ENCODE measurements around the gene VWCE.
A peak's percentile ranks its signal among the peaks of the same experiment; 100 is the strongest.

The VWCE gene

GRCh38 chr11:61302550-61302949, 7.4 kb upstream of the VWCE start:
- peaks cover 8 to 16% of the 10 kb centered on the region in 2 donors for H3K4me1 ChIP-seq (ENCODE audit: control insufficient read depth in 1 of 2, insufficient read depth in 2 of 2, low read length in 2 of 2)
- no peaks in the 10 kb centered on the region for H3K9me3 ChIP-seq (ENCODE audit: control insufficient read depth in 1 of 2, low read length in 2 of 2)
- H3K27ac ChIP-seq (ENCODE audit: low read depth, low read length), result no peak overlapping the region
- H3K27me3 ChIP-seq (ENCODE audit: control insufficient read depth in 1 of 2, insufficient read depth in 2 of 2, low read length in 2 of 2), result no peaks in the 10 kb centered on the region
- no peak overlapping the region for H3K9ac ChIP-seq (ENCODE audit: low read depth in 1 of 2, low read length in 2 of 2)
- peaks cover 52 to 83% of the 10 kb centered on the region in 2 donors for H3K36me3 ChIP-seq (ENCODE audit: control insufficient read depth in 1 of 2, insufficient read depth in 2 of 2, low read length in 2 of 2)
- no peak overlapping the region for H3K4me3 ChIP-seq (ENCODE audit: low read depth in 1 of 2, low read length in 2 of 2)

GRCh38 chr11:61298663-61299244, 3.6 kb upstream of the VWCE start:
- Histone ChIP-seq H3K27me3 (ENCODE audit: control insufficient read depth in 1 of 2, insufficient read depth in 2 of 2, low read length in 2 of 2) (peaks cover 0 to 4% of the 10 kb centered on the region in 2 donors), H3K4me3 (ENCODE audit: low read depth in 1 of 2, low read length in 2 of 2) (no peak overlapping the region), H3K27ac (ENCODE audit: low read depth, low read length) (no peak overlapping the region), H3K9ac (ENCODE audit: low read depth in 1 of 2, low read length in 2 of 2) (no peak overlapping the region), H3K36me3 (ENCODE audit: control insufficient read depth in 1 of 2, insufficient read depth in 2 of 2, low read length in 2 of 2) (peaks cover 39 to 47% of the 10 kb centered on the region in 2 donors), H3K4me1 (ENCODE audit: control insufficient read depth in 1 of 2, insufficient read depth in 2 of 2, low read length in 2 of 2) (peaks cover 25 to 26% of the 10 kb centered on the region in 2 donors), H3K9me3 (ENCODE audit: control insufficient read depth in 1 of 2, low read length in 2 of 2) (no peaks in the 10 kb centered on the region)

- Histone ChIP-seq H3K4me1 (ENCODE audit: control insufficient read depth in 1 of 2, insufficient read depth in 2 of 2, low read length in 2 of 2) (peaks cover 26% of the 10 kb centered on the region in 2 donors), H3K27me3 (ENCODE audit: control insufficient read depth in 1 of 2, insufficient read depth in 2 of 2, low read length in 2 of 2) (peaks cover 3 to 4% of the 10 kb centered on the region in 2 donors), H3K4me3 (ENCODE audit: low read depth in 1 of 2, low read length in 2 of 2) (no peak overlapping the region), H3K36me3 (ENCODE audit: control insufficient read depth in 1 of 2, insufficient read depth in 2 of 2, low read length in 2 of 2) (peaks cover 34 to 37% of the 10 kb centered on the region in 2 donors), H3K9ac (ENCODE audit: low read depth in 1 of 2, low read length in 2 of 2) (no peak overlapping the region), H3K9me3 (ENCODE audit: control insufficient read depth in 1 of 2, low read length in 2 of 2) (no peaks in the 10 kb centered on the region), H3K27ac (ENCODE audit: low read depth, low read length) (no peak overlapping the region)
These were observed 2.6 kb upstream of the VWCE start for GRCh38 chr11:61297746-61298145.

- Histone ChIP-seq H3K27me3 (ENCODE audit: control insufficient read depth in 1 of 2, insufficient read depth in 2 of 2, low read length in 2 of 2) (peaks cover 3 to 7% of the 10 kb centered on the region in 2 donors), H3K9me3 (ENCODE audit: control insufficient read depth in 1 of 2, low read length in 2 of 2) (no peaks in the 10 kb centered on the region), H3K36me3 (ENCODE audit: control insufficient read depth in 1 of 2, insufficient read depth in 2 of 2, low read length in 2 of 2) (peaks cover 30 to 33% of the 10 kb centered on the region in 2 donors), H3K4me3 (ENCODE audit: low read depth in 1 of 2, low read length in 2 of 2) (no peak overlapping the region), H3K9ac (ENCODE audit: low read depth in 1 of 2, low read length in 2 of 2) (no peak overlapping the region), H3K4me1 (ENCODE audit: control insufficient read depth in 1 of 2, insufficient read depth in 2 of 2, low read length in 2 of 2) (peaks cover 26% of the 10 kb centered on the region in 2 donors), H3K27ac (ENCODE audit: low read depth, low read length) (no peak overlapping the region)
These were observed 2.2 kb upstream of the VWCE start for GRCh38 chr11:61297341-61297740.

- peak overlapping the region; percentile 71 to 72 for H3K4me3 ChIP-seq (ENCODE audit: low read depth in 1 of 2, low read length in 2 of 2)
- H3K36me3 ChIP-seq (ENCODE audit: control insufficient read depth in 1 of 2, insufficient read depth in 2 of 2, low read length in 2 of 2), result peaks cover 15 to 18% of the 10 kb centered on the region in 2 donors
- no peak overlapping the region for H3K27ac ChIP-seq (ENCODE audit: low read depth, low read length)
- H3K27me3 ChIP-seq (ENCODE audit: control insufficient read depth in 1 of 2, insufficient read depth in 2 of 2, low read length in 2 of 2), result peaks cover 3 to 8% of the 10 kb centered on the region in 2 donors
- H3K9ac ChIP-seq (ENCODE audit: low read depth in 1 of 2, low read length in 2 of 2), result peak overlapping the region; percentile 47 to 49
- peaks cover 26% of the 10 kb centered on the region in 2 donors for H3K4me1 ChIP-seq (ENCODE audit: control insufficient read depth in 1 of 2, insufficient read depth in 2 of 2, low read length in 2 of 2)
- no peaks in the 10 kb centered on the region for H3K9me3 ChIP-seq (ENCODE audit: control insufficient read depth in 1 of 2, low read length in 2 of 2)
These were observed 445 bp upstream of the VWCE start for GRCh38 chr11:61295596-61295926.

GRCh38 chr11:61293867-61294716, 1.0 kb downstream of the VWCE start:
- H3K9ac ChIP-seq (ENCODE audit: low read depth in 1 of 2, low read length in 2 of 2), result peak overlapping the region; percentile 18 to 49
- H3K4me1 ChIP-seq (ENCODE audit: control insufficient read depth in 1 of 2, insufficient read depth in 2 of 2, low read length in 2 of 2), result peaks cover 25 to 26% of the 10 kb centered on the region in 2 donors
- H3K4me3 ChIP-seq (ENCODE audit: low read depth in 1 of 2, low read length in 2 of 2), result peak overlapping the region; percentile 71 to 72
- H3K27me3 ChIP-seq (ENCODE audit: control insufficient read depth in 1 of 2, insufficient read depth in 2 of 2, low read length in 2 of 2), result peaks cover 3 to 8% of the 10 kb centered on the region in 2 donors
- H3K27ac ChIP-seq (ENCODE audit: low read depth, low read length), result no peak overlapping the region
- H3K36me3 ChIP-seq (ENCODE audit: control insufficient read depth in 1 of 2, insufficient read depth in 2 of 2, low read length in 2 of 2), result peaks cover under 1 to 6% of the 10 kb centered on the region in 2 donors
- H3K9me3 ChIP-seq (ENCODE audit: control insufficient read depth in 1 of 2, low read length in 2 of 2), result no peaks in the 10 kb centered on the region

- Histone ChIP-seq H3K4me1 (ENCODE audit: control insufficient read depth in 1 of 2, insufficient read depth in 2 of 2, low read length in 2 of 2) (peaks cover 8 to 18% of the 10 kb centered on the region in 2 donors), H3K4me3 (ENCODE audit: low read depth in 1 of 2, low read length in 2 of 2) (no peak overlapping the region), H3K9me3 (ENCODE audit: control insufficient read depth in 1 of 2, low read length in 2 of 2) (no peaks in the 10 kb centered on the region), H3K9ac (ENCODE audit: low read depth in 1 of 2, low read length in 2 of 2) (no peak overlapping the region), H3K27me3 (ENCODE audit: control insufficient read depth in 1 of 2, insufficient read depth in 2 of 2, low read length in 2 of 2) (peaks cover 3 to 8% of the 10 kb centered on the region in 2 donors), H3K36me3 (ENCODE audit: control insufficient read depth in 1 of 2, insufficient read depth in 2 of 2, low read length in 2 of 2) (no peaks in the 10 kb centered on the region), H3K27ac (ENCODE audit: low read depth, low read length) (no peak overlapping the region)
These were observed 2.8 kb downstream of the VWCE start for GRCh38 chr11:61292356-61292755.

- peaks cover 0 to 1% of the 10 kb centered on the region in 2 donors for H3K36me3 ChIP-seq (ENCODE audit: control insufficient read depth in 1 of 2, insufficient read depth in 2 of 2, low read length in 2 of 2)
- H3K9me3 ChIP-seq (ENCODE audit: control insufficient read depth in 1 of 2, low read length in 2 of 2), result no peaks in the 10 kb centered on the region
- H3K27ac ChIP-seq (ENCODE audit: low read depth, low read length), result no peak overlapping the region
- H3K27me3 ChIP-seq (ENCODE audit: control insufficient read depth in 1 of 2, insufficient read depth in 2 of 2, low read length in 2 of 2), result peaks cover 3 to 8% of the 10 kb centered on the region in 2 donors
- H3K9ac ChIP-seq (ENCODE audit: low read depth in 1 of 2, low read length in 2 of 2), result no peak overlapping the region
- no peak overlapping the region for H3K4me3 ChIP-seq (ENCODE audit: low read depth in 1 of 2, low read length in 2 of 2)
- peaks cover 4 to 18% of the 10 kb centered on the region in 2 donors for H3K4me1 ChIP-seq (ENCODE audit: control insufficient read depth in 1 of 2, insufficient read depth in 2 of 2, low read length in 2 of 2)
These were observed 4.0 kb downstream of the VWCE start for GRCh38 chr11:61290905-61291690.

- no peaks in the 10 kb centered on the region for H3K4me1 ChIP-seq (ENCODE audit: control insufficient read depth in 1 of 2, insufficient read depth in 2 of 2, low read length in 2 of 2)
- H3K4me3 ChIP-seq (ENCODE audit: low read depth in 1 of 2, low read length in 2 of 2), result no peak overlapping the region
These were observed 7.7 kb downstream of the VWCE start for GRCh38 chr11:61287338-61287977.

More at GRCh38 chr11:61287338-61287977, 7.7 kb downstream of the VWCE start:
- peaks cover 0 to 2% of the 10 kb centered on the region in 2 donors for H3K27me3 ChIP-seq (ENCODE audit: control insufficient read depth in 1 of 2, insufficient read depth in 2 of 2, low read length in 2 of 2)
- no peak overlapping the region for H3K9ac ChIP-seq (ENCODE audit: low read depth in 1 of 2, low read length in 2 of 2)
- no peaks in the 10 kb centered on the region for H3K9me3 ChIP-seq (ENCODE audit: control insufficient read depth in 1 of 2, low read length in 2 of 2)
- peaks cover 0 to 3% of the 10 kb centered on the region in 2 donors for H3K36me3 ChIP-seq (ENCODE audit: control insufficient read depth in 1 of 2, insufficient read depth in 2 of 2, low read length in 2 of 2)
- no peak overlapping the region for H3K27ac ChIP-seq (ENCODE audit: low read depth, low read length)
